ENCODE results near the gene AIFM3. TPM values are rescaled to one million over a fixed set of nuclear protein-coding genes. Genes with fewer than 3 reads are reported as not detected.
A peak's percentile ranks its signal among the peaks of the same experiment; 100 is the strongest.

Gene AIFM3
- total and polyA plus RNA-seq, 7 donors = 0.25 to 0.77 (median 0.53) TPM

GRCh38 chr22:20999350-21000206 is 32.5 kb downstream of the AIFM3 start:
- Histone ChIP-seq H3K27ac (no peak overlapping the region), H3K4me3 (peak overlapping the region; percentile 73), H3K36me3 (ENCODE audit: insufficient read depth in 1 of 2, low read depth in 1 of 2) (peaks cover 0 to 61% of the 10 kb centered on the region in 2 donors), H3K4me1 (peaks cover 27% of the 10 kb centered on the region), H3K9me3 (no peaks in the 10 kb centered on the region), H3K27me3 (ENCODE audit: insufficient read depth in 3 of 3, low read length in 2 of 3) (no peaks in the 10 kb centered on the region)
- WGBS, 3 donors = 81 to 87% (median 82%) methylated on average over 25 to 27 of the region's 27 CpGs
- TF ChIP-seq, protein P1, sequence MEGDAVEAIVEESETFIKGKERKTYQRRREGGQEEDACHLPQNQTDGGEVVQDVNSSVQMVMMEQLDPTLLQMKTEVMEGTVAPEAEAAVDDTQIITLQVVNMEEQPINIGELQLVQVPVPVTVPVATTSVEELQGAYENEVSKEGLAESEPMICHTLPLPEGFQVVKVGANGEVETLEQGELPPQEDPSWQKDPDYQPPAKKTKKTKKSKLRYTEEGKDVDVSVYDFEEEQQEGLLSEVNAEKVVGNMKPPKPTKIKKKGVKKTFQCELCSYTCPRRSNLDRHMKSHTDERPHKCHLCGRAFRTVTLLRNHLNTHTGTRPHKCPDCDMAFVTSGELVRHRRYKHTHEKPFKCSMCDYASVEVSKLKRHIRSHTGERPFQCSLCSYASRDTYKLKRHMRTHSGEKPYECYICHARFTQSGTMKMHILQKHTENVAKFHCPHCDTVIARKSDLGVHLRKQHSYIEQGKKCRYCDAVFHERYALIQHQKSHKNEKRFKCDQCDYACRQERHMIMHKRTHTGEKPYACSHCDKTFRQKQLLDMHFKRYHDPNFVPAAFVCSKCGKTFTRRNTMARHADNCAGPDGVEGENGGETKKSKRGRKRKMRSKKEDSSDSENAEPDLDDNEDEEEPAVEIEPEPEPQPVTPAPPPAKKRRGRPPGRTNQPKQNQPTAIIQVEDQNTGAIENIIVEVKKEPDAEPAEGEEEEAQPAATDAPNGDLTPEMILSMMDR (IDR thresholded peaks at IDR 0.05) = no peak
- no peak for DNase-seq
- intact Hi-C loops (cut with DNase I) = loop anchor here in 1 of 2 donors (10.0 kb wide), 1 partner anchor 65 kb away; no protein-coding TSS in a partner anchor
- ATAC-seq = no peak

DNA sequence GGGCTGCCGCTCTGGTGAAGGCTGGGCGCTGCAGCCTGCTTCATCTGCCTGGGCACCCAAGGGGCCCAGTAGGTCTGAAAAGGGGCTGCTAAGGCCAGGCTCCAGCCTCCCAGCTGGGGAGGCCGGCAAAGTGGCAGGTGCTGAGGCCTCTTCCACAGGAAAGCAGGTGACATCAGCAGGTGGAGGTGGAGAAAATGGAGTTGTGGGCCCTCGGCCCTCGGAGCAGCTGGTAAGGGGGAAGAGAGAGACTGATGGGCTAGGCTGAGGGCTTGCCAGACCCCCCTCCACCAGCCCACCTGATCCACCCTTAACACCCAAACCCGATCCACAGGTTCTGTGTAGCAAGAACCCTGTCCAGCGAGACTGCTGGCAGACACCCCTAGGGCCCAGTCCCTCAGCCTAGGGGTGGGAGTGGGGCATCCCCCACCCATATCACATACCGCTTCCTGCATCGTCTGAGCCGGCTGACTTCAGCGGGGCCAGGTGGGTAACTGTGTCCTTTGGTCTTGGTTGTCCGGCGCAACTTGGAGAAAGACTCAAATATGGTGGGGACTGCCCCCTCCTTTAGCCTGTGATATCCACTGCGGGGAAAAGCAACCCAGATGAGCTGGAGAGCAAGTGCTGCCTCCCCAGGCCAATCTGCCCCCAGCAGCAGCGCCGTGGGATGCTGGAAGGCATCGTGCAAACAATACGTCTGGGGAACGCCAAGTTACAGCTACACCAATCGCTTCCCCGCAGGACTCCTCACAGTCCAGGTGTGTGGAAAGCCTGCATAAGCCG is 33.3 kb downstream of the AIFM3 start:
- Histone ChIP-seq H3K27me3 (ENCODE audit: insufficient read depth in 3 of 3, low read length in 2 of 3) (no peaks in the 10 kb centered on the region), H3K27ac (peak overlapping the region; percentile 92), H3K4me3 (peak overlapping the region; percentile 73), H3K4me1 (peaks cover 27% of the 10 kb centered on the region), H3K36me3 (ENCODE audit: insufficient read depth in 1 of 2, low read depth in 1 of 2) (peaks cover 0 to 53% of the 10 kb centered on the region in 2 donors), H3K9me3 (no peaks in the 10 kb centered on the region)
- no peak for DNase-seq
- ATAC-seq = no peak
- WGBS, 3 donors = 45 to 55% (median 50%) methylated on average over 22 of the region's 22 CpGs
- intact Hi-C loops (cut with DNase I) = no loop called here
- TF ChIP-seq, protein P1 (IDR thresholded peaks at IDR 0.05) = no peak

- Histone ChIP-seq H3K27me3 (ENCODE audit: insufficient read depth in 3 of 3, low read length in 2 of 3) (no peaks in the 10 kb centered on the region), H3K9me3 (no peaks in the 10 kb centered on the region), H3K27ac (peak overlapping the region; percentile 92), H3K4me3 (peak overlapping the region; percentile 73), H3K36me3 (ENCODE audit: insufficient read depth in 1 of 2, low read depth in 1 of 2) (peaks cover 0 to 46% of the 10 kb centered on the region in 2 donors), H3K4me1 (peaks cover 27% of the 10 kb centered on the region)
- DNase-seq = no peak
- 1% methylated on average over 26 of the region's 26 CpGs for WGBS, 3 donors
- intact Hi-C loops (cut with DNase I) = no loop called here
- TF ChIP-seq, protein P1 (IDR thresholded peaks at IDR 0.05) = no peak
- peak in 2 of 4 donors; percentile 0 for ATAC-seq
These were observed 34.0 kb downstream of the AIFM3 start for GRCh38 chr22:21000987-21001600.

GRCh38 chr22:21001601-21002325 is 34.7 kb downstream of the AIFM3 start, which contains the start of gene THAP7:
Gene THAP7, minus strand, starts transcription at chr22:21002118. Its CDS starts 207 bp downstream, at chr22:21001911.
- peak within 1 kb of the TSS; percentile 73 for H3K4me3 ChIP-seq
- H3K27me3 ChIP-seq (ENCODE audit: insufficient read depth in 3 of 3, low read length in 2 of 3) = no peaks in the 10 kb centered on the region
- peaks cover 27% of the 10 kb centered on the region for H3K4me1 ChIP-seq
- ATAC-seq (peak; percentile 94 to 97 (median 95)), DNase-seq (peak; percentile 99)
- WGBS, 3 donors = 0% methylated on average over 68 to 83 of the region's 83 CpGs
- peaks cover 0 to 39% of the 10 kb centered on the region in 2 donors for H3K36me3 ChIP-seq (ENCODE audit: insufficient read depth in 1 of 2, low read depth in 1 of 2)
- TF ChIP-seq, protein P1 (IDR thresholded peaks at IDR 0.05) = no peak
- H3K9me3 ChIP-seq = no peaks in the 10 kb centered on the region
- peak within 1 kb of the TSS; percentile 92 for H3K27ac ChIP-seq
- intact Hi-C loops (cut with DNase I) = no loop called here

All from psoas muscle (tissue), 8 donors.